ENCODE results near the gene IGSF21.

Gene IGSF21

DNA sequence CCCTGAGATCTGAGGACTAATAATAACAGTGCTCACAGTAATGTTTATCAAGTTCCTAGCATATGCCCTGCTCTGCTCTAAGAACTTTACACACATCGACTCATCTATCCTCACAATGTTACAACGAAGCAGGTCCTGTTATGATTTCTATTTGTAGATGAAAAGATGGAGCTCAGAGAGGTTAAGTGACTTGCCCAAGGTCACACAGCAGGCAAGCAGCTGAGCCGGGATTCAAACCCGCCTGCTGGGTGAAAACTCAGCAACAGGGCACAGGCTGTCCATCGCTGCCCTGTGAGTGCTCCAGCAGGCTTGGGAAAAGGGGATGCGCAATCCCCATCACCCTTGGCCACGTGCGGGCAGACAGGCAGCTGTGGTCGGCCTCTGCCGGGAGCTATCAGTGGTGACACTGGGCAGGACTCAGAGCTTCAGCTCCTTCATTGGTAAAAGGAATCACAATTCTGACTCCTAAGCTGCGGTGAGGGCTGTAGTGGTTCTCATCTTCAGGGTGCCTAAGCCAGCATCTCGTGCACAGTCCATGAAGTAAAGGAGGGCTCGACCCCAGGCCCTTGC lies 199.8 kb downstream of the IGSF21 start:
- Histone ChIP-seq H3K4me3 (no peak overlapping the region), H3K27ac (no peak overlapping the region)

DNA sequence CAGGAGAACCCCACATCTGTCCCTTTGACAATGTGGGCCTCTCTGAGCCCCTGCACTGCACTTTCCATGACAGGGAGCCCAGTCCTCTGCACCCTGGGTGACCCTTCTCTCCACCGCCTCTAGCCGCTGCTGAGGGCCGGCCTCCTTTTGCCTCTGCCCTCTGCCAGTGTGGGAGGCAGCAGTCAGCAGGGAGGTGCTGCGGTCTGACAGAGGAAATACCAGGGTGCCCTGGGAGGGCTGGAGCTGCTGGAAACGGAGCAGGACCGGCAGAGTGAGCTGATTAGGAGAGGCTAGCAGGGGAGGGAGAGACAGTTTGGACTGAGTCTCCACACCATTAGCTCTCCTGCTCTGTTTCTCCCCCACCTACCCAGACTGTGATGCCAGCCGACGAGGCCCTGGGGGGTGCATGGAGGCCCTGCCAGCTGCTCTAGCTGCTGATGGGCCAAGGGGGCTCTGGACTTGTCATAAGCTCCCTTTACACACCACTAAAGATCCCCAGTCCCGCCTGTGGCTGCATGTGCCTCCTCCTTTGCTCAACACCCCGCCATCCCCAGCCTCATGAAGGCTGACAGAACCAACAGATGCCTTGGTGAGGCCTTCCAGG lies 202.1 kb downstream of the IGSF21 start:
- Histone ChIP-seq H3K27ac (no peak overlapping the region), H3K4me3 (no peak overlapping the region)

DNA sequence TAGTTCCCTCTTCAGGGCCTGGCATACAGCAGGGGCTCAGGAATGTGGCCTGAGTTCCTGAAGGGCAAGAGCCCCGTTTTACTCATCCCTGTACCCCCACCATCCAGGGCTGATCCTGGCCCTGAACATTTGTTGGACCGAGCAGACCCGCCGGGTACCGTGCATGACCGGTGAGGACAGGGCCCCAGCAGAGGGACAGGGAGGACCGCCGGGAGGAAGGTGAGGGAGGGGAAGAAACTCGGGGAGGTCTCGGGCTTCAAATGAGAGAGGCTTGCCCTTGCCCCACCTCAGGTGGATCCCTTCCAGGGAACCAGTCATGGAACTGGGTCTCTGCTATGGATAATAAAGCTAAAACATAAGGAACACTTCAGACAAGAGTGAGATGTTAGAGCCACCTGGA lies 205.4 kb downstream of the IGSF21 start:
- H3K27ac ChIP-seq = no peak overlapping the region
- H3K4me3 ChIP-seq = no peak overlapping the region

DNA sequence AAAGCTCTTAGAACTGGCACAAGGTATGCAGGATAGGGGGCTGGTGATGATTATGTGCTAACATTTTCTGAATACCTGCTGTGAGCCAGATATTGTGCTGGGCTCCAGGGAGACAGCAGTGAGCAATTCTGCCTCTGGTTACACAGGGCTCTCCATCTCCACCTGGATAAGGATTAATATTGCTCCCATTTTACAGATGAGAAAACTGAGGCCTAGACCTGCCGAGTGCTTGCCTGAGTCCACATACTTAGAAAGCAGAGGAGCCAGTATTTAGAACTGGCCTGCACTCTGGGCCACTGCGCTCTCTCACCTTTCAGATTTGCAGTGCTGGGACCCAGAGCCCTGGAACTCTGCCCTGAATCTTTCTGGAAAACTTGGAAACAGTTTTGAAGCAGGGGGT lies 205.9 kb downstream of the IGSF21 start:
- Histone ChIP-seq H3K4me3 (no peak overlapping the region), H3K27ac (no peak overlapping the region)

DNA sequence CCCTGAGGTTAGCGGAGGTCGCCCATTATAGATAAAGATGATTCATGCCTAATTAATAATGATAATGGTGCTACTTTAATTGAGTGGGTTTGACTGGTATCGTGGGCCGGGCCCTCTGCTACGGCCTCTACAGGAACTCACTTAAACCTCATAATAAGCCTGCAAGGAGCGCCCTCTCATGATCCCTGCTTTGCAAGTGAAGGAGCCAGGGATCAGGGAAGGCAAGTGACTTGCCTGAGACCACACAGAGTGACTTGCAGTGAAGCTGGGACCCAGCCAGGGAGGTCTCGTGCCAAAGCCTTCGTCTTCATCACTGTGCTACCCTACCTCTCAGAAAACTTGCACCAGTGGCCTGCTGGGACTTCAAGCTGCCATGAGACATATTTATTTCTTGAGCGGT lies 206.8 kb downstream of the IGSF21 start:
- Histone ChIP-seq H3K4me3 (no peak overlapping the region), H3K27ac (no peak overlapping the region)

DNA sequence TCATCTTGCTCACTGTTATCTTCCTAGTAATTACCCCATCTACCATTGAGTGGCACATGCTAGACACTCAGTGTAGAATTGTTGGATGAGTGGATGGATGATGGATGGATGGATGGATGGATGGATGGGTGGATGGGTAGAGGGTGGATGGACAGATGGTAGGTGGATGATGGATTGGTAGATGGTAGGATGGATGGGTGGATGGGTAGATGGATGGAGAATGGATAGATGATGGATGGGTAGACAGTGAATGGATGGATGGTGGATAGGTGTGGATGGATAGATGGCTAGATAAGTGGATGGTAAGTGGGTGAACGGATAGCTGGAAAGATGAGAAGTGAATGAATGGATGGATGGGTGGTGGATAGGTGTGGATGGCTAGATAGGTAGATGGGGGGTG lies 207.9 kb downstream of the IGSF21 start:
- Histone ChIP-seq H3K27ac (no peak overlapping the region), H3K4me3 (no peak overlapping the region)

DNA sequence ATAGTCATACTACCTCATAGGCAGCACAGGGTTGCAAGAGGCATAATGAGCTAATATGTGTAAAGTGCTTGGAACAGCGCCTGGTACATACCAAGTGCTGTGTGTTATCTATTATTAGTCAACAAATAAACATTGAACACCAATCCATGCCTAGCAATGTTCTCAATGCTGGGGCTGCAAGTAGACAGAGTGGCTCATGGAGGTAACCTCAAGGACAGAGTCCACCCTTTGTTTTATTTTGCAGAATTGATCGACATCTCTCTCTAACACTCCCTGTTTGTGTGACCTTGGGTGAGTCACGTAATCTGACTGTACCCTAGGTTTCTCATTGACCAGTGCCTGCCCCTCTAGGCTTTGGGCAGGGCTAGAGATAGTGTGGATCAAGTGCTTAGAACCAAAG lies 209.2 kb downstream of the IGSF21 start:
- Histone ChIP-seq H3K27ac (no peak overlapping the region), H3K4me3 (no peak overlapping the region)

DNA sequence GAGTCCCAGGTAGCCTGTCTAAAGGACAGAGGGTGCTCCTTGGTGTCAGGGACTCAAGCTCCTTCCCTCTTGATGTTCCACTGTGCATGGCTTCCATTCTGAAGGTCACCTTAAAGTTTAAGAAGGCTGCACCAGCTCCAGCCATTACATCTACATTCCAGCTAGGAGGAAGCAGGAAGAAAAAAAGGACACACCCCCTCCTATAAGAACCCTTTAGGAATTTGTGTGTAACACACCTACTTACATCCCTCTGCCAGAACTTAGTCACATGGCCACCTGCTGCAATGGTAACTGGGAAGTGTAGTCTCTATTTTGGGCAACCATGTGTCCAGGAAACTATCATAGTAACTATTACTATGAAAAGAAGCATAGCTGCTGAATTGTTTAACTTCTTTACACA lies 211.5 kb downstream of the IGSF21 start:
- no peak overlapping the region for H3K27ac ChIP-seq
- no peak overlapping the region for H3K4me3 ChIP-seq

DNA sequence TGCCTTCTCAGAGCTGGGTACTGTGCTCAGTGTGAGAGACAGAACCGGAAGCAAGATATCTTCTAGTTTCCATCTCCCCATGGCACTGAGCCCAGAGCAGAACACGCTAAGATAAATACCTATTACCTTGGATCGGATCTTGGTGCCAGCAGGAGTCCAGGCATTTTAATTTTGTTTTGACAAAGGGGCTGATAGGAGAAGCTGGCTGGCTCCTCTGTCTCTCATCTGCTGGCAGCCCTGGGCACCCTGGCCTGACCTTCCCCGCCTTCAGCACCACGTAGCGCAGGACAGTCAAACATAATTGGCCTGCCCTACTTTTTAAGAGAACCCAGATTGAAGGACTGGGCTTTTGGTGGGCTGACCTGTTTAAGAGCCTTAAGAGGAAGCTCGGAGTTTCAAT lies 212.5 kb downstream of the IGSF21 start:
- no peak overlapping the region for H3K27ac ChIP-seq
- no peak overlapping the region for H3K4me3 ChIP-seq

DNA sequence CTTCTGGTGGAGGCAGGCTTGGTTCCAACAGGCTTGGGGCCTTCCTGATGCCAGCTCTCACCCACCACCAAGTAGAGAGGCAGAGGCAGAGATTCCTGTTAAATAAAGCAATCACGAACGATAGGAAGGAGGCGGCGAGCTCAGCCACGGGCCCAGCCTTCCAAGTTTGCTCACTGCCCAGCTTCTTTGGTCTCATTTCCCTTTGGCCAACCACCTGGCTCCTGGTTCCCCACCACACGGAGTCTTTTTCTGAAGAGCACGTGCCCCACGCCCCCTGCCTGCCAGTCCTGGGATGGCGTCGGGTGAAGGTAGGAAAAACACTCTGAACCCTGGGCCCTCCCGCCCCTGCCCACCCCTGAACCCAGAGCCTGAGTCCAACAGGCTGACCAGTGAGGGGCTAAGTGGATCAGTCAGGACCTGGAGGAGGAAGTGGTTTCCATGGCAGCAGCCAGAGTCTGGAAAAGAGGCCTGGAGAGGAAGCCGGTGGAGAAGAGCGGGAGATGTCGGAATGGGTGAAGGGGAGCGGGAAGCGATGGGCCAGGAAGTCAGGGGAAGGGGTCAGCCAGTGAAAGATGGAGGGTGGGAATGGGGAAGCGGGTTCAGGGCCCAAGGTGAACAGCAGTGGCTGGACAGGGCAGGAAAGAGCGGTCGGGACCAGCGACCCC lies 214.9 kb downstream of the IGSF21 start:
- H3K4me3 ChIP-seq = no peak overlapping the region
- no peak overlapping the region for H3K27ac ChIP-seq

DNA sequence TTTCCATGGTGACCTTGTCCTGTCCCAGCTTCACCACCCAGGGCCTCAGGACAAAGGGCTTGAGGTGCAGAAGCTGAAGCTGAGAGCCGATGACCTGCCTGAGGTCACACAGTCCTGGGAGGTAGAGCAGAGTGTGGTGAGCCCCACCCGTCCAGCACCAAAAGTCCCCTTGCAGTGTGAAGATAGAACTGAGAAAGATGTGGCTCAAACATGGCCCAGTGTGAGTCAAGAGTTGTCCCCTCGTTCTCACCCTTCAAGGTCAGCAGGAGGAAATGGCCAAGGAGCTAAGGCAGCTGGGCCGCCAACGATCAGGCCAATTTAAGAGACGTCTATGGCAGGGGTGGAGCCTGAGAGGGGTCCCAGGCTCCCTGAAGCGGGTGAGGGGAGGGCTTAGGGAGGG lies 215.7 kb downstream of the IGSF21 start:
- Histone ChIP-seq H3K4me3 (no peak overlapping the region), H3K27ac (no peak overlapping the region)

DNA sequence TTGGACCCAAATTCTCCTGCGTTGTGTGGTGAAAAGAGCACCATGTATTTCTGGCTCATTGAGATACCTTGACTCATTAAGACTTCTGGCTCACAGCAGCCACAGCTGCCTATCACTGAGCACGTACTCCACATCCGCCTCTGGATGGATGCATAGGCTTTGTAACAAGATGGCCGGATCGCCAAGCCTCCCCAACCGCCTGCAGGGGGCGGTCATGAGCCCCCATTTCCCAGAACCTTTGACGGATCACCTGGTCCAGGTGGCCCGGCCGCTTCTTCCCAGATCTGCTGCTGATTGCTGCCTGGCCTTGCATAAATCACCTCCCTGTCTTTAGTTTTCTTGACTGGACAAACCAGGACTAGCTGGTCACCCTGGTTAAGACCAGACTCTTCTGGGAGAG lies 216.6 kb downstream of the IGSF21 start:
- H3K27ac ChIP-seq = no peak overlapping the region
- no peak overlapping the region for H3K4me3 ChIP-seq

DNA sequence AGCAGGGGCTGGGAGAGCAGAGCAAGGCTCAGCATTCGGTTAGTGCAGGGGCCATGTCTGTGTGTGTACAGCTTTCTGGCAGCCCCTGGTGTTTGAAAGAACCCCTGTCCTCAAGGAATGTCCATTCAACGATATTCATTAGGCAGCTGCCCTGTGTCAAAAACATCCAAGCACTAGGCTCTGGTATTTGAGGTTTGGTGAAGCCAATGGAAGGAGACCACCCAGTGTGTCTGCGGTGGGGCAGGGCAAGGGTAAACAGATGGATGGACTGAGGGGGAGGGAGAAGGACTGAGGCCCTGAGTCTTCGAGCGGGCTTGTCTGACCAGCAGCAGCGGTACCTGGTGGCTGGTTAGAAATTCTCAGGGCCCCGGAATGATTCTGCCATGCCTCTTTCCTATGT lies 217.5 kb downstream of the IGSF21 start:
- H3K4me3 ChIP-seq = no peak overlapping the region
- no peak overlapping the region for H3K27ac ChIP-seq

DNA sequence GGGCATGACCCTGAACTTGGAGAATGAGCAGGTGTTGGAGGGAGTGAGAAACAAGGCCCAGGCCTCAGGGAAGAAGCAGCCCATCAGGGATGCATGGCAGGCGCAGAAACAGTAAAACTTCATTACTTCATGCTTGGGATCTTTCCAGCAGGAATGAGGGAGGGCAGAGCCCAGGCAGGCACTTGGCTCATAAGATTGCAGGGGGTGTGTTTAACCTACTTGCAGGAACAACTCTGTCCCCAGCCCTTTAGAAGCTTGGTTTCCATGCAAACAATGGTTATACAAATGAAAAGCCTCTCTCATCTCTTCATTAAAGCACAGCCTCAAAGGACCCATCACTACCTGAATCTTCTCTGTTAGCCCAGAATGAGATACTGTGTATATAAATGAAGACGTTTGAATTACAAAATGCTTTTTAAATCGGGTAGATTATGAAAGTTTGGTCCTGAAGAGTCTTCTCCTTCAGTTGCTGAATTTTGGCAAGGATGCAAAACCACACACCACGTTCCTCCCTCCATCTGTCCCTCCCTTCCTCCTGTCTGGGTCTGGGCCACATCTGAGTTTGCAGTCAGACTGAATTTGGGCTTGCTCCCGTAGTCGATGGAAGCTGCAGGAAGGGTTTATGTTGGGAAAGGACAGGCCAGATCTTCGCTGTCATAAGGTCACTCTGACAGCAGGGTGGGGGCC lies 218.8 kb downstream of the IGSF21 start:
- no peak overlapping the region for H3K27ac ChIP-seq
- H3K4me3 ChIP-seq = no peak overlapping the region

DNA sequence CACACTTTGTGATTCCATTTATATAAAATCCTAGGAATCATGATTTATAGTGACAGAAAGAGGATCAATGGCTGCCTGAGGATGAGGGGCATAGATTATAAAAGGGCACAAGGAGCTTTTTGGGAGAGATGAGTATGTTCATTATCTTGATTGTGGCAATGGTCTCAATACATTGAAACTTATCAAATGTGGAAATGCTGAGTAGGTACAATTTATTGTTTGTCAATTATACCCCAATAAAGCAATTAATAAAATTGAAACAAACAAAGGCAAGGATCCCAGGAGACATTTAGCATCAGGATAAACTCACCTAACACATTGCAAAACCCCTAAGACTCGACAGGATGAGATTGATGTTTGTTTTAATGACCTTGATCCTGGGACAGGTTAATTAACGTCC lies 220.1 kb downstream of the IGSF21 start:
- no peak overlapping the region for H3K4me3 ChIP-seq
- H3K27ac ChIP-seq = no peak overlapping the region

DNA sequence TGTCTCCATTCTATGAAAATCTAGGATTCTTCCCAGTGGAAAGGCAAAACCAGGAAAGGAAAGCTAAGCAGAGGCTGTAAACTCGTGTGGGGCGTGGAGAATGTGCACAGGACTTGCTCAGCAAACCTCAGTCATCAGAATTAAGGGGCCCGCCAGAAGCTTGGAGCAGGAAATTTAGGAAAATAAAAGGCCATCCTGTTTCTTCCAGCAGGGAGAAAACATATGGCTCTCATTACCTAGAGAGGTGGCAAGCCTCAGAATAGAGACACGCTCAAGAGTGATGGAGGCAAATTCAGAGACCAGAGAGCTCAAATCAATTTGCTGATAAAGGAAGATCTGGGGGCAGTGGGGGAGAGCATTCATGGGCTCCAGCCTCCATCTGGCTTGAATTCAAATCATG lies 221.2 kb downstream of the IGSF21 start:
- no peak overlapping the region for H3K4me3 ChIP-seq

DNA sequence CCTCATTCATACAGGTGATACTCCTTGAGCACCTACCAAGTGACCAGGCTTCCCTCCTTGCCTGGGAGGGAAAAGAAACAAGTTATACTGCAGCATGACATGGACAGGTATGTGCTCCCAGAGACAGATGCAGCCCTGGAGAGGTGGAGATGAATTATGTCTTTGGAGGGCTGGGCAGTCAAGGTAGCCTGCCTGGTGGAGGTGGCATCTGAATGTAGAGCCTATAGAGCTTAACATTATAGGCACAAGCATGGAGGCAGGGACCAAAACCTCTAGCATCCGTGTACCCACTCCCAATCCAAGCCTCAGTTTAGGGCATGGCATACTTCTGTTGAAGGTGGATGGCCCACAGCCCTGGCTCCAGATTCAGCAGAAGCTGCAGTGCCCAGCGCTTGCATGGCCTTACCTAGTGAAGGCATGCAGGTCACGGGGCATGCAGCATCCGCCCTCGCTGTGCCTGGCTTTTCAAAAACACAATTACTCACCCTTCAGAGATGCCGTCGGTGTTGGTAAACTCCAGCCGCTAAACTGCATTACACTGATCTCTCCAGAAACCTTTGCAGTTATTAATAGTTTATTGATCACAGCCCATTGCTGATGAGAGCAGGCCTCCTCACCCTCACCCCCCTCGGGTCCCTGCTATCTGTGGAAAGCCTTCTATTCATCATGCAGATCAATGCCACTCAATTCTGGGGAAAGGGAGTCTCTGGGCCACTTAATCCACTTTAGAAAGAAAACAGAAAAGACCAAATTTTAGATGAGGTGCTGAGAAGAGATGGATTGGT lies 222.1 kb downstream of the IGSF21 start:
- H3K27ac ChIP-seq = no peak overlapping the region
- H3K4me3 ChIP-seq = no peak overlapping the region

More for the DNA sequence above, 221.2 kb downstream of the IGSF21 start:
- H3K27ac ChIP-seq = peak overlapping the region in 1 of 21 experiments; percentile 16

DNA sequence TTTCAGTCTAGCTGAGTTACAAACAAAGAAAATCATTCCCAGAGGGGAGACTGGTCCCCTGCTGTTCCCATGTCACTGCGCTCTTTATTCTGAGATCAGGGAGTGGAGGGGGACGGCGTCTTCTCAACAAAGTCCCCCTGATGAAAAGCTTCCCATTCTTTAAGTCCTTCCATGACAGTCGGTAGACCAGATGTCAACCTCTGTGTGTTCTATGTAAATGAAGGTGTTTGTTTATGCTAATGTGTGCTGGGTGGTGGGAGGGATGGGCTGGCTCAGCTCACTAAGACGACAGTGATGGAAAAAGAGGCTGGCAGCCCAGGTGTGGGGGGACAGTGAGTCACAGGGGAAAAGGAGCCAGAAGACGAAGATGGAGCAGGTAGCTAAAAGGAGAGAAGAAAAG lies 225.0 kb downstream of the IGSF21 start:
- Histone ChIP-seq H3K27ac (no peak overlapping the region), H3K4me3 (no peak overlapping the region)

DNA sequence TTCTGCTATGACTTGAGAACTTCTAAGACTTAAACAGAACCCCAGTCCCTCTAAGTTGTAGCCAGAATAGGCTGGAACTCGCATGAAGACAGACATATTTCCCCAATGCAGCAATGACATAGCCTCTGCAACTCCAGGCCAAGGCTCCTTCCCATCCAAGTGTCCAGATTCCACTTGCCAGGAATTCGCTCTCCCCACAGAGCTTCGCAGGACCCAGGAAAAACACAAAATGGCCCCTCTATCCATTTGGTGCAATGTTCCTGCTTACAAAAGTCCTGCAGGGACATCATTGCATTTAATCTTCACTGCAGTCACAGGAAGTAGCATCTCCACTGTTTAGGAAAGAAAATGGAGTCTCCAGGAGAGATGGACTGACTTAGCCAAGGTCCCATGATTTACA lies 225.6 kb downstream of the IGSF21 start:
- no peak overlapping the region for H3K27ac ChIP-seq
- H3K4me3 ChIP-seq = no peak overlapping the region

DNA sequence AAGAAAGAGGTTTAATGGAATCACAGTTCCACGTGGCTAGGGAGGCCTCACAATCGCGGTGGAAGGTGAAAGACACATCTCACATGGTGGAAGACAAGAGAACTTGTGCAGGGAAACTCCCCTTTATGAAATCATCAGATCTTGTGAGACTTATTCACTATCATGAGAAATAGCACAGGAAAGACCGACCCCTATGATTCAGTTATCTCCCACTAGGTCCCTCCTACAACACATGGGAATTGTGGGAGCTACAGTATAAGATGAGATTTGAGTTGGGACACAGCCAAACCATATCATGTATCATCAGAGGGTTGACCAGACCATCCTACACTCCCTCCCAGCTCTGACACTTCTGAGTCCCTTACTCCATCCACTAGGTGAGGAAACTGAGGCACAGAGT lies 229.2 kb downstream of the IGSF21 start:
- Histone ChIP-seq H3K27ac (no peak overlapping the region), H3K4me3 (no peak overlapping the region)

Data from skin epidermis (tissue), 12 donors.